Neural progenitor cell (in vitro differentiated cells): ENCODE data around the gene CFL2.

ENCODE experiments used
- EZH2 ChIP-seq: fragments of 200-600 bp; sonication (generic); IDR thresholded peaks from 2 replicates; pipeline ENCODE4 v1.6.1; 2017; ENCODE audit warnings: antibody characterized with exemption, mild to moderate bottlenecking, moderate library complexity
- TF ChIP-seq, protein P1 (sequence below): fragments of 200-600 bp; sonication (generic); IDR thresholded peaks from 2 replicates; pipeline ENCODE4 v1.5.1; 2017; ENCODE audit warnings: antibody characterized with exemption, mild to moderate bottlenecking

DNA sequence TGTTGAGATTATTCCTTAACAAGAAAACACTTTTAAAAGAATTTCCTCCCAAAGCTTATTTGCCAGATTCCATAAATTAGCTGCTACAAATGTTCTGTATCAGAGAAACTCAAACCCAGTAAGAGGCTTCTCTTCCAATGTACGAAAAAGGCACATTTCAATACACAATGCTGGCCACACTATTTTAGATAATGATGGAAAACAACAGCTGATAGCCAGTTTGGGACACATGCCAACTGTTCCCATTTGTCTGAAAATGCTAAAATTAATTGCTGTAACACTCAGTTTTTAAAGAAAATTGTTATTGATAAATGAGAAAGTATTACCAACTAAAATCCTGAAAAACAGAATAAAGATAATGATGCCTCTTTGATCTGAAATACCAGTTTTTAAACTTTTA is 4.4 kb downstream of the CFL2 start:
- TF ChIP-seq, protein P1, sequence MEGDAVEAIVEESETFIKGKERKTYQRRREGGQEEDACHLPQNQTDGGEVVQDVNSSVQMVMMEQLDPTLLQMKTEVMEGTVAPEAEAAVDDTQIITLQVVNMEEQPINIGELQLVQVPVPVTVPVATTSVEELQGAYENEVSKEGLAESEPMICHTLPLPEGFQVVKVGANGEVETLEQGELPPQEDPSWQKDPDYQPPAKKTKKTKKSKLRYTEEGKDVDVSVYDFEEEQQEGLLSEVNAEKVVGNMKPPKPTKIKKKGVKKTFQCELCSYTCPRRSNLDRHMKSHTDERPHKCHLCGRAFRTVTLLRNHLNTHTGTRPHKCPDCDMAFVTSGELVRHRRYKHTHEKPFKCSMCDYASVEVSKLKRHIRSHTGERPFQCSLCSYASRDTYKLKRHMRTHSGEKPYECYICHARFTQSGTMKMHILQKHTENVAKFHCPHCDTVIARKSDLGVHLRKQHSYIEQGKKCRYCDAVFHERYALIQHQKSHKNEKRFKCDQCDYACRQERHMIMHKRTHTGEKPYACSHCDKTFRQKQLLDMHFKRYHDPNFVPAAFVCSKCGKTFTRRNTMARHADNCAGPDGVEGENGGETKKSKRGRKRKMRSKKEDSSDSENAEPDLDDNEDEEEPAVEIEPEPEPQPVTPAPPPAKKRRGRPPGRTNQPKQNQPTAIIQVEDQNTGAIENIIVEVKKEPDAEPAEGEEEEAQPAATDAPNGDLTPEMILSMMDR, result no peak
- TF ChIP-seq EZH2, result no peak
